Measurements from ENCODE around the gene NHERF1. TPM values are rescaled to one million over a fixed set of nuclear protein-coding genes. Genes with fewer than 3 reads are reported as not detected.

NHERF1 gene
- total and polyA plus RNA-seq, 2 of the 13 experiments (the other 11 are each of a cell fraction or from before 2014, with no cell fraction given), result 169 to 269 TPM

GRCh38 chr17:74800531-74800930 is 52.1 kb downstream of the NHERF1 start (continued):
- no peak for TF ChIP-seq KDM2A (CRISPR knock-in tag; IDR thresholded peaks at IDR 0.05; ENCODE audit: borderline replicate concordance, low read depth)
- no peak for TF ChIP-seq PHB2 (IDR thresholded peaks at IDR 0.05; ENCODE audit: partially characterized antibody)
- no peak for TF ChIP-seq CTCF (CRISPR knock-in tag; IDR thresholded peaks at IDR 0.05)
- TF ChIP-seq, protein P1, sequence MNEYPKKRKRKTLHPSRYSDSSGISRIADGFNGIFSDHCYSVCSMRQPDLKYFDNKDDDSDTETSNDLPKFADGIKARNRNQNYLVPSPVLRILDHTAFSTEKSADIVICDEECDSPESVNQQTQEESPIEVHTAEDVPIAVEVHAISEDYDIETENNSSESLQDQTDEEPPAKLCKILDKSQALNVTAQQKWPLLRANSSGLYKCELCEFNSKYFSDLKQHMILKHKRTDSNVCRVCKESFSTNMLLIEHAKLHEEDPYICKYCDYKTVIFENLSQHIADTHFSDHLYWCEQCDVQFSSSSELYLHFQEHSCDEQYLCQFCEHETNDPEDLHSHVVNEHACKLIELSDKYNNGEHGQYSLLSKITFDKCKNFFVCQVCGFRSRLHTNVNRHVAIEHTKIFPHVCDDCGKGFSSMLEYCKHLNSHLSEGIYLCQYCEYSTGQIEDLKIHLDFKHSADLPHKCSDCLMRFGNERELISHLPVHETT (CRISPR knock-in tag; conservative IDR thresholded peaks at IDR 0.05), result no peak
- no peak for TF ChIP-seq TEAD3 (CRISPR knock-in tag; optimal IDR thresholded peaks at IDR 0.05; ENCODE audit: borderline replicate concordance)
- TF ChIP-seq ZNF569 (CRISPR knock-in tag; IDR thresholded peaks at IDR 0.05; ENCODE audit: borderline replicate concordance), result no peak
- no peak for TF ChIP-seq SIN3B (IDR thresholded peaks at IDR 0.05; ENCODE audit: low read length)

DNA sequence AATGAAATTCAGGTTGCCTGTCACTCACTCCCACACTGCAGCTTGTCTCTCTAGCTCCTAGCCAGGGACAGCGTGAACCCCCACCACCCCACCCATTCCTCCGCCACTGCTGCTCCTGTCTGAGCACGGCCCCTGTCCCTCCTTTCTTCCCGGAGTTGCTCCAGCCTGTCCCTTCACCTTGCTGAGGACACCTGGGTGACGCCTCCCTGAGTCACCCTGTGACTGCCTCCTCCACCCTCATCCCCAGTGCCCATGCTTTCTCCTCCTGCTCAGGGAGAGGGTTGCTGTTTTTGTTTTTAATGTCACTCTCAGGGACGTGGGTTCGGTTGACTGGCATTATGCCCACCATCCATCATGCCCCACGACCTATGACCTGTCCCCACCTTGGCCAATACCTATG is 53.5 kb downstream of the NHERF1 start:
- ChIA-PET CTCF (ENCODE audit: low intra/inter-chr PET ratio, low total read pairs) (no interaction called here), POLR2A (interaction anchor here (0.8 kb wide), 1 partner anchor 50 kb away, joined by 3 read pairs; no protein-coding TSS in a partner anchor)
- peaks cover 5 to 14% of the 10 kb centered on the region in 2 experiments; a peak in 3 of 5 replicates for H3K36me3 ChIP-seq (replicated peaks in 1 of 2; ENCODE audit: control insufficient read depth in 1 of 2, insufficient read depth in 2 of 2, low read length in 2 of 2)
- intact Hi-C loops (cut with micrococcal nuclease; ENCODE audit: unreplicated experiment), result no loop called here
- H3K4me3 ChIP-seq (replicated peaks in 1 of 3; ENCODE audit: insufficient read depth in 1 of 3, low read depth in 2 of 3, low read length in 3 of 3), result no peak overlapping the region
- H3K4me2 ChIP-seq (ENCODE audit: low read depth, low read length), result no peak overlapping the region
- H2AFZ ChIP-seq (ENCODE audit: low read length), result no peak overlapping the region
- peaks cover 20% of the 10 kb centered on the region for H3K4me1 ChIP-seq (ENCODE audit: insufficient read depth, low read length)
- no TSS peak for BruUV-seq (replicated peaks)
- no peaks in the 10 kb centered on the region for H3K79me2 ChIP-seq (ENCODE audit: insufficient read depth, low read length)
- WGBS (ENCODE audit: low lambda C conversion rate), result 95% methylated on average over 8 of the region's 8 CpGs
- no peaks in the 10 kb centered on the region for H3K9me3 ChIP-seq (ENCODE audit: low read length)
- in situ Hi-C loops (cut with HindIII; ENCODE audit: extremely low pct_ligation_motif_present, low pct_unique_long_range_greater_than_20kb), result loop anchor here (5.0 kb wide), 1 partner anchor 150 kb away; no protein-coding TSS in a partner anchor
- DNase-seq (ENCODE audit: low spot score), result no peak
- no peaks in the 10 kb centered on the region for H4K20me1 ChIP-seq (ENCODE audit: insufficient read depth, low read length)
- H3K9ac ChIP-seq (ENCODE audit: insufficient read depth, low read depth, low read length), result no peak overlapping the region
- no peaks in the 10 kb centered on the region for H3K27me3 ChIP-seq (ENCODE audit: control insufficient read depth in 1 of 2, insufficient read depth in 2 of 2, low read length in 2 of 2)
- H3K27ac ChIP-seq (ENCODE audit: extremely low read length, insufficient read depth, low read length), result no peak overlapping the region
- FAIRE-seq, result no peak
- no peak for ATAC-seq
- TF ChIP-seq AGO2 (optimal IDR thresholded peaks at IDR 0.05; ENCODE audit: low read depth, low read length), result no peak
- TF ChIP-seq, protein P2, sequence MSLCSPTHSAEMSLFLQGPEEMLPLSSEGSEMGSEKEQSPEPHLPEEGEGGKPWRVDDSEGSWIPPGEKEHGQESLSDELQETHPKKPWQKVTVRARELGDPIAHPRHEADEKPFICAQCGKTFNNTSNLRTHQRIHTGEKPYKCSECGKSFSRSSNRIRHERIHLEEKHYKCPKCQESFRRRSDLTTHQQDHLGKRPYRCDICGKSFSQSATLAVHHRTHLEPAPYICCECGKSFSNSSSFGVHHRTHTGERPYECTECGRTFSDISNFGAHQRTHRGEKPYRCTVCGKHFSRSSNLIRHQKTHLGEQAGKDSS (CRISPR knock-in tag; IDR thresholded peaks at IDR 0.05; ENCODE audit: borderline replicate concordance, low read depth), result no peak
- TF ChIP-seq TBX2 (CRISPR knock-in tag; IDR thresholded peaks at IDR 0.05; ENCODE audit: borderline replicate concordance), result no peak
- TF ChIP-seq ZNF326 (CRISPR knock-in tag; IDR thresholded peaks at IDR 0.05; ENCODE audit: borderline replicate concordance), result no peak
- TF ChIP-seq, protein P3, sequence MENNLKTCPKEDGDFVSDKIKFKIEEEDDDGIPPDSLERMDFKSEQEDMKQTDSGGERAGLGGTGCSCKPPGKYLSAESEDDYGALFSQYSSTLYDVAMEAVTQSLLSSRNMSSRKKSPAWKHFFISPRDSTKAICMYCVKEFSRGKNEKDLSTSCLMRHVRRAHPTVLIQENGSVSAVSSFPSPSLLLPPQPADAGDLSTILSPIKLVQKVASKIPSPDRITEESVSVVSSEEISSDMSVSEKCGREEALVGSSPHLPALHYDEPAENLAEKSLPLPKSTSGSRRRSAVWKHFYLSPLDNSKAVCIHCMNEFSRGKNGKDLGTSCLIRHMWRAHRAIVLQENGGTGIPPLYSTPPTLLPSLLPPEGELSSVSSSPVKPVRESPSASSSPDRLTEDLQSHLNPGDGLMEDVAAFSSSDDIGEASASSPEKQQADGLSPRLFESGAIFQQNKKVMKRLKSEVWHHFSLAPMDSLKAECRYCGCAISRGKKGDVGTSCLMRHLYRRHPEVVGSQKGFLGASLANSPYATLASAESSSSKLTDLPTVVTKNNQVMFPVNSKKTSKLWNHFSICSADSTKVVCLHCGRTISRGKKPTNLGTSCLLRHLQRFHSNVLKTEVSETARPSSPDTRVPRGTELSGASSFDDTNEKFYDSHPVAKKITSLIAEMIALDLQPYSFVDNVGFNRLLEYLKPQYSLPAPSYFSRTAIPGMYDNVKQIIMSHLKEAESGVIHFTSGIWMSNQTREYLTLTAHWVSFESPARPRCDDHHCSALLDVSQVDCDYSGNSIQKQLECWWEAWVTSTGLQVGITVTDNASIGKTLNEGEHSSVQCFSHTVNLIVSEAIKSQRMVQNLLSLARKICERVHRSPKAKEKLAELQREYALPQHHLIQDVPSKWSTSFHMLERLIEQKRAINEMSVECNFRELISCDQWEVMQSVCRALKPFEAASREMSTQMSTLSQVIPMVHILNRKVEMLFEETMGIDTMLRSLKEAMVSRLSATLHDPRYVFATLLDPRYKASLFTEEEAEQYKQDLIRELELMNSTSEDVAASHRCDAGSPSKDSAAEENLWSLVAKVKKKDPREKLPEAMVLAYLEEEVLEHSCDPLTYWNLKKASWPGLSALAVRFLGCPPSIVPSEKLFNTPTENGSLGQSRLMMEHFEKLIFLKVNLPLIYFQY (CRISPR knock-in tag; IDR thresholded peaks at IDR 0.05; ENCODE audit: borderline replicate concordance), result no peak
- TF ChIP-seq PATZ1 (CRISPR knock-in tag; IDR thresholded peaks at IDR 0.05), result no peak
